GM18951 (cell line): Measurements from ENCODE around the gene TOMT.
A peak's percentile ranks its signal among the peaks of the same experiment; 100 is the strongest.

ENCODE experiments used
- POLR2A ChIP-seq: IDR thresholded peaks from 4 replicates; pipeline ENCODE4 v1.6.1; 2011; ENCODE audit warnings: mild to moderate bottlenecking; ENCODE audit not compliant: insufficient read length, insufficient read depth; ENCODE audit errors: extremely low read depth
- in situ Hi-C: fragments of 300-500 bp; cut with MboI; formaldehyde crosslinking; loops from one replicate; pipeline ENCODE4 v1.12.0; 2022; ENCODE audit warnings: low sequenced_read_pairs, mixed read lengths, inconsistent platforms; ENCODE audit not compliant: unreplicated experiment

The TOMT gene

GRCh38 chr11:72080326-72081183, 25.2 kb upstream of the TOMT start, which contains the start of the genes LRRC51 and NUMA1:
Gene LRRC51, plus strand, starts transcription at chr11:72080850. Its CDS starts 8,234 bp downstream, at chr11:72089084.
Gene NUMA1, minus strand, starts transcription at chr11:72080542. Its CDS starts 44,599 bp downstream, at chr11:72035943.
- peak; percentile 84 for TF ChIP-seq POLR2A
- in situ Hi-C loops: no loop called here

GRCh38 chr11:72081184-72081644, 24.5 kb upstream of the TOMT start:
- no peak for TF ChIP-seq POLR2A
- in situ Hi-C loops: no loop called here

DNA sequence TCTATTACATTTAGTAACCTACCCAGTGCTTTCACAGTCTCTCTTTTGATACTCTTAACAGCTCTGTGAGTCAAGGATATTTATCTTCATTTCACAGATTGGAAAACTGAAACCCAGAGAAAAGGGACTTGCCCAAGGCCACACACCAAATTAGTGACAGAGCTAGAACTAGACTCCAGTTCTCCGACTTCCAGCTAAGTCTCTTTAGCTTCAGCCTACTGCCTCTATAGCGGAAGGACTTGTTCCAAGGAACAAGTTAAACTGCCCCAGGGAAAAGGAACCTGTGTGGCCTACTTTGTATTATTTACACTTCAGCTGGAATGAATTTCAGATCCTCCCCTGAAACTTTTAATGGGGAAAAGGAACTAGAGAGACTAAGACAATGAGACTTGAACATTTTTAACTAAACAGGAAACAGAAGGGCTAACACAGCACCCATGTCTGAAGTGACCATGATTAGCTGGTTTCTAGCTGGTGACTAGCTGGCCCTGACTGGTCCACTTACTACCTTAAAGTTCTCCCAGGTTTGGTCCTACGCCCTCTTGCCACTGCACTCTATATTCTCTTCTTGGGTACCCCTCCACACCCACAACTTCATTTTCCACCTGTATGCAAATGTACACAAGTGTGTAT, 23.8 kb upstream of the TOMT start:
- no peak for TF ChIP-seq POLR2A
- in situ Hi-C loops: no loop called here

DNA sequence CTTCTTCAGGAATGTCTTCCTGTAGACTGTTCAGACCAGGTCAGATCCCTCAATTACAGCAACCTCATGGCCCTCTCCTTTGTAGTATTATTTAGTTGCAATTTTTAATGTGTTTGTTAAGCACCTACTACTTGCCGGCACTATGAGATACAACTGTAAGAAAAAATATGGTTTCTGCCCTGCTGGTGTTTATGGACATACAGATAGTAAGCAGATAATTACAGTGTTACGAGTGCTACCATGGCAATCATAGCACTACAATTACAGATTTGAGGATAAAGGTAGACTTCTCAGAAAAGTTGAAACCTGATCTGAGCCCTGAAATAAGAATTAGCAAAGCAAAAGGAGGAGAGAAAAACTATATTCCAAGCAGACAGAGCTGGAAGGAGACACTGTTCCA, 22.3 kb upstream of the TOMT start:
- TF ChIP-seq POLR2A: no peak
- in situ Hi-C loops: no loop called here

- TF ChIP-seq POLR2A: no peak
- in situ Hi-C loops: no loop called here
These were observed 21.6 kb upstream of the TOMT start for GRCh38 chr11:72084076-72084475.

DNA sequence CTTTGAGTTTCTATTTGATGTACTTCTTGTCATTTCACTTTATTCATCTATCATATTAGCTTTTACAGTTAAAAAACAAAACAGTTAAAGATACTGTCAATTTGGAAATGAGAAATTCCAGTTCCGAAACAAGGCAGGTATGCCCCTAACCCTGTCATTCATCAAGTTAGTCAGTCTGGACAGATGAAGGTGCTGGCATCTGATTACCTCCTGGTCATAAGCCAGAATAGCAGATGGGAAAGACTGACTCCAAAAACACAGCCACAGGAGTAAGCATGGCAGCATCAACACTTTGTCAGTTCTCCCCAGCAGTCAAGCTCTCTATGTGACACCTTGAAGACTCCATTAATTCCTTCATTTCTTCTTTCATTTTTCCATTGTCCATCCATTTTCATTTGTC, 20.8 kb upstream of the TOMT start:
- in situ Hi-C loops: no loop called here
- no peak for TF ChIP-seq POLR2A

DNA sequence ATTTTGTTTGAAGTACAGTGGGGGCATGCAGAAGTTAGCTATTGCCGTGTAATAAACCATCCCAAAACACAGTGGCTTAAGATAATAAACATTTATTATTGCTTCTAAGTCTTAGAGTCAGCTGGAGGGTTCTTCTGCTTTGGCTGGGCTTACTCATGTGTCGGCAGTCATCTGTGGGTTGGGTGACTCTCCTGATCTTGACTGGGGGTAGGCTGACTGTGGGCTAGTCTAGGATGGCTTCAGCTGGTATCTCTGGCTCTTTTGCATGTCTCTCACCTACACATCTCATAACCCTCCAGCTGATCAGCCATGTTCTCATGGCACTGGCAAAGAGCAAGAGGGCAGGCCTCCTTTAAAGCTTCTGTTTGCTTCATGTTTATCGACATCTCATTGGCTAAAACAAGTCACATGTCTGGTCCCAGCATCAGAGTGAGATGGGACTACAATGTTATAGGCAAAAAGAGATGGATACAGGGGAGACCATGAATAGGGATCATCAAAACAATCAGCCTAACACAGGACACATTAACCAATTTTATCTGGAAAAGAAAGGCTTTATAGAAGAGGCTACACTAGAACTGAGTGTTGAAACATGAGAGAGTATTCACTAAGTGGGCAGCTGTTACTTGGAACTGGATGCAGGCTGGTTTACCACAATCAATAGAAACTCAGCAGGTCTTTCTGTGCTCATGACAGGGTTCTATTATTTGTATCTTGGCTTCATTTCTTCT, 19.9 kb upstream of the TOMT start:
- TF ChIP-seq POLR2A: no peak

GRCh38 chr11:72088076-72088808, 17.5 kb upstream of the TOMT start:
- in situ Hi-C loops: no loop called here
- no peak for TF ChIP-seq POLR2A

More for the DNA sequence above, 19.9 kb upstream of the TOMT start:
- in situ Hi-C loops: no loop called here

GRCh38 chr11:72091292-72091691, 14.4 kb upstream of the TOMT start:
- in situ Hi-C loops: no loop called here
- TF ChIP-seq POLR2A: no peak

- TF ChIP-seq POLR2A: no peak
- in situ Hi-C loops: no loop called here
These were observed 7.0 kb upstream of the TOMT start for GRCh38 chr11:72098741-72099140.

DNA sequence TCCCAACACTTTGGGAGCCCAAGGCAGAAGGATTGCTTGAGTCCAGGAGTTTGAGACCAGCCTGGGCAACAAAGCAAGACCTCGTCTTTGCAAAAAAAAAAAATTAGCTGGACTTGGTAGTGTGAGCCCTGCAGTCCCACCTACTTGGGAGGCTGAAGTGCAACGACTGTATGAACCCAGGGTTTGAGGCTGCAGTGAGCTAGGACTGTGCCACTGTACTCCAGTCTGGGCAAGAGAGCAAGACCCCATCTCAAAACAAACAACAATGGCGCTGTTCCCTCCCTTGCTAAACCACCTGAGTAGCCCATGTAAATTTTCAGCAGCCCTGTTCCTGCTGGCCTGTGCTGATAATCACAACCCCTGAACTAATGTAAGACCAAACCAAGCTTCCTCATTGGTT, 5.7 kb upstream of the TOMT start:
- in situ Hi-C loops: no loop called here
- TF ChIP-seq POLR2A: no peak

DNA sequence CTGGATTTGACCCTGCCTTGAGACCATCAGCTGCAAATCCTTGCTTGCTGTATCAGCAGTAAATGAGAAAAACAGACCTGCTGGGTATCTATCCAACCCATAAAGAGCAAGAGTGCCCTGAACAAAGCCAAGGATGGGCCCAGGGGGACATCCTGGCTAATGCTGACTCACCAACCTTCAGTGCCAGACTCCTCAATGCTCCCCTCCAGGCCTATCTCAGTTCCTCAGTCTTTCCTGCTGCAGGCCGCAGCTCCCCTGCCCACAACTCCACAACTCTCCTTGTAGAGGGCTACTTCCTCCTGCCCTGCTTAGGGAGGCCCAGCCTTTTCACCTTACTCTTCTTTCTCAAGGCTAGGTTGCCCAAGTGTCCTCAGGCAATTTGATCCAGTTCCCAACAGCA, 5.3 kb upstream of the TOMT start:
- in situ Hi-C loops: no loop called here
- no peak for TF ChIP-seq POLR2A

DNA sequence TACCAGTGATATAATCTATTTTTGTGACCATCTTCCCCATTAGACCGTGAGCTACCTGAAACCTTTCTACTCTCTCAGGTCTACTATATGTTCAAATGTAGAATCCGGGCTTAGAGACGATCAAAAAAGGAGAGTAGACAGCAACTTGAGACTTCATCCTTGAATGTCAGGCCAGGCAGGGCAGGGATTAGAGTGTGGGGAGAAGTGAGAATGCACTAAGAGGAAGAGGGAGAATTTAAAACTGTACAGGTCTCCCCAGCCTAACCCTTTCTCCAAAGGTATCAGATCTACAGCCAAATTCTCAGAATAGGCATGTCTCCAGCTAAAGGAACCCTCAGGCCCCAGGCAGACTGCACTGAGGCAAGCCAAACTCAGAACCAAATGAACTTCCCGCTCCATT, 3.6 kb upstream of the TOMT start:
- no peak for TF ChIP-seq POLR2A
- in situ Hi-C loops: no loop called here
